ENCODE measurements around the gene PGAM1. TPM values are rescaled to one million over a fixed set of nuclear protein-coding genes. Genes with fewer than 3 reads are reported as not detected.
"Not testable (repeated sequence)": the region's sequence is repeated elsewhere in the genome, so short reads cannot be mapped to it uniquely, and the experiment has no call there.

The PGAM1 gene
- total RNA-seq, 6 experiments from 2014 or later = 505 to 594 (median 542) TPM

- Mint-ChIP-seq H3K27ac (no peak overlapping the region), H3K9me3 (no peaks in the 10 kb centered on the region), H3K4me3 (no peak overlapping the region), H3K36me3 (ENCODE audit: low read depth) (no peaks in the 10 kb centered on the region), H3K27me3 (ENCODE audit: insufficient read depth) (no peaks in the 10 kb centered on the region), H3K4me1 (ENCODE audit: low read depth) (peaks cover 26% of the 10 kb centered on the region)
- TF ChIP-seq CTCF (IDR thresholded peaks at IDR 0.05) = no peak
- DNase-seq = no peak
Measured at GRCh38 chr10:97411406-97411805, 14.6 kb upstream of the PGAM1 start.

- Mint-ChIP-seq H3K27ac (no peak overlapping the region), H3K36me3 (ENCODE audit: low read depth) (no peaks in the 10 kb centered on the region; the same call in 1 of the 2 replicates), H3K4me1 (ENCODE audit: low read depth) (peaks cover 26% of the 10 kb centered on the region), H3K27me3 (ENCODE audit: insufficient read depth) (no peaks in the 10 kb centered on the region), H3K9me3 (no peaks in the 10 kb centered on the region), H3K4me3 (no peak overlapping the region)
- TF ChIP-seq CTCF (IDR thresholded peaks at IDR 0.05) = no peak
- DNase-seq = no peak
Measured at GRCh38 chr10:97412891-97413304, 13.1 kb upstream of the PGAM1 start.

- peaks cover 37% of the 10 kb centered on the region for H3K4me1 Mint-ChIP-seq (ENCODE audit: low read depth)
- no peak for TF ChIP-seq CTCF (IDR thresholded peaks at IDR 0.05)
- no peak overlapping the region for H3K4me3 Mint-ChIP-seq
- H3K27ac Mint-ChIP-seq = no peak overlapping the region
- H3K36me3 Mint-ChIP-seq (ENCODE audit: low read depth) = no peaks in the 10 kb centered on the region; the same call in 1 of the 2 replicates
- no peak for DNase-seq
- H3K27me3 Mint-ChIP-seq (ENCODE audit: insufficient read depth) = no peaks in the 10 kb centered on the region
- no peaks in the 10 kb centered on the region for H3K9me3 Mint-ChIP-seq
Measured at GRCh38 chr10:97416565-97416964, 9.4 kb upstream of the PGAM1 start.

GRCh38 chr10:97423757-97424098, 2.3 kb upstream of the PGAM1 start:
- peaks cover 22% of the 10 kb centered on the region for H3K36me3 Mint-ChIP-seq (ENCODE audit: low read depth)
- peaks cover 45% of the 10 kb centered on the region for H3K4me1 Mint-ChIP-seq (ENCODE audit: low read depth)
- peak overlapping the region; percentile 94 for H3K27ac Mint-ChIP-seq
- DNase-seq; H3K9me3 Mint-ChIP-seq; H3K27me3 Mint-ChIP-seq (ENCODE audit: insufficient read depth): not testable (repeated sequence)
- H3K4me3 Mint-ChIP-seq = peak overlapping the region; percentile 37; the same call in 1 of the 2 replicates

GRCh38 chr10:97426776-97427570, 982 bp downstream of the PGAM1 start:
- DNase-seq = no peak
- no peak for TF ChIP-seq CTCF (IDR thresholded peaks at IDR 0.05)
- peaks cover 38% of the 10 kb centered on the region for H3K4me1 Mint-ChIP-seq (ENCODE audit: low read depth)
- peaks cover 31% of the 10 kb centered on the region for H3K36me3 Mint-ChIP-seq (ENCODE audit: low read depth)
- H3K27me3 Mint-ChIP-seq (ENCODE audit: insufficient read depth) = peaks cover 5% of the 10 kb centered on the region
- peak overlapping the region; percentile 93 for H3K4me3 Mint-ChIP-seq
- H3K27ac Mint-ChIP-seq = peak overlapping the region; percentile 84
- no peaks in the 10 kb centered on the region for H3K9me3 Mint-ChIP-seq

GRCh38 chr10:97427571-97428179, 1.7 kb downstream of the PGAM1 start:
- no peak for TF ChIP-seq CTCF (IDR thresholded peaks at IDR 0.05)
- Mint-ChIP-seq H3K4me1 (ENCODE audit: low read depth) (peaks cover 37% of the 10 kb centered on the region), H3K36me3 (ENCODE audit: low read depth) (peaks cover 31% of the 10 kb centered on the region), H3K27me3 (ENCODE audit: insufficient read depth) (peaks cover 5% of the 10 kb centered on the region), H3K27ac (peak overlapping the region; percentile 84), H3K9me3 (no peaks in the 10 kb centered on the region), H3K4me3 (peak overlapping the region; percentile 93)
- peak; percentile 20 for DNase-seq
